Thoracic aorta (tissue), 2 donors: Measurements from ENCODE around the gene TCN2. TPM values are rescaled to one million over a fixed set of nuclear protein-coding genes. Genes with fewer than 3 reads are reported as not detected.

Experiments used
- ATAC-seq: fragments of 150-250 bp; one replicate; pipeline ENCODE4 v1.8.0; 2017; ENCODE audit warnings: low read depth; ENCODE audit not compliant: insufficient number of reproducible peaks, low FRiP score
- DNase-seq: peaks from one replicate; pipeline ENCODE4 v3.0.0-alpha.2; 2020; ENCODE audit warnings: low spot score
- H3K27ac ChIP-seq, 2 donors: fragments of 200-600 bp; sonication (generic); 1 replicate in 1 of 2; 2 replicates in 1 of 2; pipeline ENCODE4 v1.5.1; 2016; ENCODE audit warnings: mild to moderate bottlenecking in 2 of 2, moderate library complexity in 2 of 2
- H3K27me3 ChIP-seq: fragments of 200-600 bp; sonication (generic); replicated peaks from 2 replicates; pipeline ENCODE4 v1.6.0; 2016; ENCODE audit warnings: mild to moderate bottlenecking; ENCODE audit not compliant: insufficient read depth
- H3K36me3 ChIP-seq: fragments of 200-600 bp; sonication (generic); one replicate; pipeline ENCODE4 v1.5.1; 2016
- H3K4me1 ChIP-seq, 2 donors: fragments of 200-600 bp; sonication (generic); 1 replicate in 1 of 2; 2 replicates in 1 of 2; pipeline versions ENCODE4 v1.5.1 to v1.6.0; 2016; ENCODE audit warnings: low read depth in 2 of 2, mild to moderate bottlenecking in 1 of 2; ENCODE audit not compliant: control insufficient read depth in 1 of 2
- H3K4me3 ChIP-seq: fragments of 200-600 bp; sonication (generic); 2 replicates; pipeline ENCODE4 v1.5.1; 2016; ENCODE audit warnings: mild to moderate bottlenecking
- H3K9me3 ChIP-seq: fragments of 200-600 bp; sonication (generic); 2 replicates; pipeline ENCODE4 v1.5.1; 2016
- total RNA-seq, 2 donors: library from RNA; depleted of rRNA; stranded (reverse); fragments of >200 nt; gene quantifications; one replicate each; pipeline versions ENCODE4 v1.1.0 to v1.2.3, GENCODE V29; 2016
- TF ChIP-seq, protein P1 (sequence below): fragments of 200-600 bp; sonication (generic); IDR thresholded peaks from one replicate; pipeline ENCODE4 v1.5.1; 2019; ENCODE audit warnings: antibody characterized with exemption

The TCN2 gene
- total RNA-seq, 2 donors from 2014 or later, result 33.9 to 82.0 TPM

DNA sequence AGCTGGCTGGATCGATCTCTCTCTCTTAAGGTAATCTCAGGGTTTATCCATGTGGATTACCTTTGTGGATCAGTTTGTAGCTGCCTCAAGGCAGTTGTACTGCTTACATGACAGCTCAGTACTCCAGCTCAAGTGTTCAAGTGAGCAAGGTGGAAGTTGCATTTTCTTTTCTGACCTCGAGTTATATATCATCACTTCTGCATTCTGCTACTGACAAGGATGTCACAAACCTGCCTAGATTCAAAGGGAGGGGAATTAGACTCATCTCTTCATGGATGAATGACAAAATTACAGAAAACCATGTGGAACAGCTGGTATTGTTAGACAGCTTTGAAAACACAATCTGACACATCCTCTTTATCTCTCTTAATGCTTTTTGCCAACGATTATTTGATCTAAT lies 6.1 kb upstream of the TCN2 start:
- no peak overlapping the region for H3K4me3 ChIP-seq
- H3K27me3 ChIP-seq, result no peaks in the 10 kb centered on the region
- H3K36me3 ChIP-seq, result no peaks in the 10 kb centered on the region
- H3K4me1 ChIP-seq, result peaks cover 2 to 6% of the 10 kb centered on the region in 2 donors
- H3K9me3 ChIP-seq, result no peaks in the 10 kb centered on the region
- H3K27ac ChIP-seq, result no peak overlapping the region
- TF ChIP-seq, protein P1, sequence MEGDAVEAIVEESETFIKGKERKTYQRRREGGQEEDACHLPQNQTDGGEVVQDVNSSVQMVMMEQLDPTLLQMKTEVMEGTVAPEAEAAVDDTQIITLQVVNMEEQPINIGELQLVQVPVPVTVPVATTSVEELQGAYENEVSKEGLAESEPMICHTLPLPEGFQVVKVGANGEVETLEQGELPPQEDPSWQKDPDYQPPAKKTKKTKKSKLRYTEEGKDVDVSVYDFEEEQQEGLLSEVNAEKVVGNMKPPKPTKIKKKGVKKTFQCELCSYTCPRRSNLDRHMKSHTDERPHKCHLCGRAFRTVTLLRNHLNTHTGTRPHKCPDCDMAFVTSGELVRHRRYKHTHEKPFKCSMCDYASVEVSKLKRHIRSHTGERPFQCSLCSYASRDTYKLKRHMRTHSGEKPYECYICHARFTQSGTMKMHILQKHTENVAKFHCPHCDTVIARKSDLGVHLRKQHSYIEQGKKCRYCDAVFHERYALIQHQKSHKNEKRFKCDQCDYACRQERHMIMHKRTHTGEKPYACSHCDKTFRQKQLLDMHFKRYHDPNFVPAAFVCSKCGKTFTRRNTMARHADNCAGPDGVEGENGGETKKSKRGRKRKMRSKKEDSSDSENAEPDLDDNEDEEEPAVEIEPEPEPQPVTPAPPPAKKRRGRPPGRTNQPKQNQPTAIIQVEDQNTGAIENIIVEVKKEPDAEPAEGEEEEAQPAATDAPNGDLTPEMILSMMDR, result no peak
- no peak for ATAC-seq
- DNase-seq, result no peak

DNA sequence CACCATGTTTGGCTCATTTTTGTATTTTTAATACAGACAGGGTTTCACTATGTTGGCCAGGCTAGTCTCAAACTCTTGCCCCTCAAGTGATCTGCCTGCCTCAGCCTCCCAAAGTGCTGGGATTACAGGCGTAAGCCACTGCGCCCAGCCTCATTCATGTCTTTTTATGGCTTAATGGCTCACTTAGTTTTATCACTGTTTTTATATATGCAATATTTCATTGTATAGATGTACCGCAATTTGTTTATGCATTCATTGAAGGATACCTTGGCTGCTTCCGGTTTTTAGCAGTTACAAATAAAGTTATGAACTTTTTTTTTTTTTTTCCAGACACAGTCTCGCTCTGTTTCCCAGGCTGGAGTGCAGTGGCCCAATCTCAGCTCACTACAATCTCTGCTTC lies 5.5 kb upstream of the TCN2 start:
- Histone ChIP-seq H3K4me1 (peaks cover 6 to 11% of the 10 kb centered on the region in 2 donors), H3K27me3 (no peaks in the 10 kb centered on the region), H3K36me3 (no peaks in the 10 kb centered on the region), H3K4me3 (no peak overlapping the region), H3K9me3 (no peaks in the 10 kb centered on the region), H3K27ac (no peak overlapping the region)
- ATAC-seq (no peak), DNase-seq (no peak)
- TF ChIP-seq, protein P1, result no peak

- Histone ChIP-seq H3K4me3 (no peak overlapping the region), H3K36me3 (no peaks in the 10 kb centered on the region), H3K9me3 (no peaks in the 10 kb centered on the region), H3K4me1 (peaks cover 6 to 11% of the 10 kb centered on the region in 2 donors), H3K27me3 (no peaks in the 10 kb centered on the region), H3K27ac (no peak overlapping the region)
- ATAC-seq (no peak), DNase-seq (no peak)
- TF ChIP-seq, protein P1, result no peak
Measured at GRCh38 chr22:30602049-30602448, 4.9 kb upstream of the TCN2 start.

GRCh38 chr22:30603801-30604200 lies 3.2 kb upstream of the TCN2 start:
- ATAC-seq (no peak), DNase-seq (no peak)
- H3K27ac ChIP-seq, result no peak overlapping the region
- peaks cover 9 to 26% of the 10 kb centered on the region in 2 donors for H3K4me1 ChIP-seq
- no peaks in the 10 kb centered on the region for H3K36me3 ChIP-seq
- no peaks in the 10 kb centered on the region for H3K27me3 ChIP-seq
- H3K4me3 ChIP-seq, result no peak overlapping the region
- TF ChIP-seq, protein P1, result no peak
- H3K9me3 ChIP-seq, result no peaks in the 10 kb centered on the region

DNA sequence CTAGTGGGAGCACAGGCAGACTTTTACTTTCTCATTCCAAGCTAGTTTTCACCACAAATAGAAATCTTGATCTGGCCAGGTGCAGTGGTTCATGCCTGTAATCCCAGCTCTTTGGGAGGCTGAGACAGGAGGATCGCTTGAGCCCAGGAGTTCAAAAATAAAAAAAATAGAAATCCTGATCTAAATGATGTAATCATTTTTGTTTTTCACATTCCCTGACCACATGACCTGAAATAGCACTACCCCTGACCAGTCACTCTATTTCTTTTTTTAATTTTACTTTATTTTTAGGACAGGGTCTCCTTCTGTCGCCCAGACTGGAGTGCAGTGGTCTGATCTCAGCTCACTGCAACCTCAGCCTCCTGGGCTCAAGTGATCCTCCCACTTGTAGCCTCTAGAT lies 2.3 kb upstream of the TCN2 start:
- DNase-seq, result no peak
- Histone ChIP-seq H3K4me1 (peaks cover 9 to 26% of the 10 kb centered on the region in 2 donors), H3K27ac (no peak overlapping the region), H3K27me3 (no peaks in the 10 kb centered on the region), H3K36me3 (no peaks in the 10 kb centered on the region), H3K4me3 (no peak overlapping the region), H3K9me3 (no peaks in the 10 kb centered on the region)
- TF ChIP-seq, protein P1, result no peak
- no peak for ATAC-seq
